Mucosa of descending colon (tissue), 3 donors: Measurements from ENCODE around the gene TMEM255B. TPM values are rescaled to one million over a fixed set of nuclear protein-coding genes. Genes with fewer than 3 reads are reported as not detected.

Source experiments
- ATAC-seq: fragments of 200-7000 bp; cut with Tn5 transposase; one replicate; pipeline ENCODE4 v1.9.1; 2020; ENCODE audit warnings: mild to moderate bottlenecking, moderate library complexity
- DNase-seq, 3 donors: peaks; one replicate each; pipeline ENCODE4 v3.0.0-alpha.2; 2020
- H3K36me3 ChIP-seq: fragments of 200-600 bp; one replicate; pipeline ENCODE4 v1.8.0; 2021; ENCODE audit warnings: low read depth, mild to moderate bottlenecking
- H3K4me1 ChIP-seq: fragments of 200-600 bp; one replicate; pipeline ENCODE4 v1.8.0; 2021; ENCODE audit warnings: low read depth, mild to moderate bottlenecking
- H3K4me3 ChIP-seq: fragments of 200-600 bp; one replicate; pipeline ENCODE4 v1.8.0; 2021; ENCODE audit warnings: mild to moderate bottlenecking
- H3K9me3 ChIP-seq: fragments of 200-600 bp; one replicate; pipeline ENCODE4 v1.8.0; 2021; ENCODE audit warnings: mild to moderate bottlenecking
- CTCF ChIP-seq: fragments of 200-600 bp; IDR thresholded peaks from one replicate; pipeline ENCODE4 v1.8.0; 2022; ENCODE audit warnings: antibody characterized with exemption, mild to moderate bottlenecking
- intact Hi-C, 2 donors: fragments of 100-400 bp; cut with DNase I in 1 of 2; cut with micrococcal nuclease in 1 of 2; formaldehyde crosslinking; loops; one replicate each; pipeline versions ENCODE4 v1.11.0 to v1.11.1; 2022; cut with DNase I, micrococcal nuclease
- total RNA-seq, 3 donors: library from RNA; stranded (reverse); fragmentation: NEBNext Ultra II Directional in 2 of 3; extraction: Animal tissue kit (Norgen Biotek cat#: 25700) in 2 of 3; gene quantifications; one replicate each; pipeline versions ENCODE4 v1.2.1 to v1.2.4, GENCODE V29; 2021 to 2023
- donor health status: DM: no; HTN: no; CAD: no; lungs with moderate emphysema.
- donor health status: DM: no; HTN: no; CAD: no.
- donor health status: DM: no; HTN: yes; CAD: no.

Gene TMEM255B
- total RNA-seq, 3 donors from 2014 or later: 2.9 to 6.6 (median 6.3) TPM

- Histone ChIP-seq H3K4me1 (peaks cover 32% of the 10 kb centered on the region), H3K9me3 (no peaks in the 10 kb centered on the region), H3K36me3 (no peaks in the 10 kb centered on the region), H3K4me3 (no peak overlapping the region)
- DNase-seq (peak in 1 of 3 donors; percentile 53), ATAC-seq (peak; percentile 37)
- TF ChIP-seq CTCF: no peak
- intact Hi-C loops: no loop called here
Observed at GRCh38 chr13:113840541-113841352, 81.7 kb downstream of the TMEM255B start.

DNA sequence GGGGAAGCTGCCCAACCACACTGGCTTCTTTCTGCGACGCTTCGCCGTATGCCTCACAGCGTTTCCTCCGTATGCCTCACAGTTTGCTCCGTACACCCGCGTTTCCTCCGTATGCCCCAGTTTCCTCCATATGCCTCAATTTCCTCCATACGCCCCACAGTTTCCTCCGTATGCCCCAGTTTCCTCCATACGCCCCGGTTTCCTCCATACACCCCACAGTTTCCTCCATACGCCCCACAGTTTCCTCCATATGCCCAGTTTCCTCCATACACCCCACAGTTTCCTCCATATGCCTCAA is 82.3 kb downstream of the TMEM255B start:
- TF ChIP-seq CTCF: no peak
- Histone ChIP-seq H3K4me3 (no peak overlapping the region), H3K4me1 (peaks cover 32% of the 10 kb centered on the region), H3K9me3 (no peaks in the 10 kb centered on the region), H3K36me3 (no peaks in the 10 kb centered on the region)
- ATAC-seq (no peak), DNase-seq (no peak)
- intact Hi-C loops: no loop called here

DNA sequence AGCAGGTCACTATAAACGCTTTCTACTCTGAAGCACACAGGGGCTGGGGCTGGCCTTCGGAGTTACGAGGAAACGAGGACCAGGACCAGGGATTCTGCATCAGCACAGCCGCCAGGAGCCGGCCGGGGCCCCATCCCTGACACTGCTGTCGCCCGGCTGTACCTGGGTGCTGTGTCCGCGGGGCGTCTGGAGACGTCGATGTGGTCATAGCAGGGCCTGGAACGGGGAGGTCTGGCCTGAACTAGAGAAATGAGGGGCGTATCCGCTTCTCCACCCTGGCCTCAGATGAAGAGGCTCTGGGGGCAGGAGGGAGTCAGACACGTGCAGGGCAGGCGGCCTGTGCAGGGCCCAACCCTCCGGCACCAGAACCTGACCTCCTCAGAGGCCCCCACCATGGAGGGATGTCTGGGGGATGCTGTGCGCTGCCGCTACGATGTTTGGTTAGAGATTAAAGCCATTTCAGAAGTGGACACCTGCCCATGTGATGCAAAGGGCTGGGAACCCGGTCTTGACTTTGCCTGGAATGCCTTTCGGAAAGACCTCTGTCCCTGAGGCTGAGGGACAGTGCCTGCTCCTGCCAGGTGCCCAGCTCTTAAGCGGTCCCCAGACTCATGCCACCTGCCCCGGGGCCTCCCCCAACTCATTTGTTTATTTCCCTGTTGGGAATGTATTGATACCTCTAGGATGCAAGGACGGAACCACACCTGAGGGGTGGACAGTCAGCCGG is 83.5 kb downstream of the TMEM255B start:
- intact Hi-C loops: no loop called here
- no peak for TF ChIP-seq CTCF
- Histone ChIP-seq H3K9me3 (no peaks in the 10 kb centered on the region), H3K36me3 (no peaks in the 10 kb centered on the region), H3K4me3 (no peak overlapping the region), H3K4me1 (peaks cover 29% of the 10 kb centered on the region)
- ATAC-seq: no peak
- peak in 2 of 3 donors; percentile 32 to 56 for DNase-seq

DNA sequence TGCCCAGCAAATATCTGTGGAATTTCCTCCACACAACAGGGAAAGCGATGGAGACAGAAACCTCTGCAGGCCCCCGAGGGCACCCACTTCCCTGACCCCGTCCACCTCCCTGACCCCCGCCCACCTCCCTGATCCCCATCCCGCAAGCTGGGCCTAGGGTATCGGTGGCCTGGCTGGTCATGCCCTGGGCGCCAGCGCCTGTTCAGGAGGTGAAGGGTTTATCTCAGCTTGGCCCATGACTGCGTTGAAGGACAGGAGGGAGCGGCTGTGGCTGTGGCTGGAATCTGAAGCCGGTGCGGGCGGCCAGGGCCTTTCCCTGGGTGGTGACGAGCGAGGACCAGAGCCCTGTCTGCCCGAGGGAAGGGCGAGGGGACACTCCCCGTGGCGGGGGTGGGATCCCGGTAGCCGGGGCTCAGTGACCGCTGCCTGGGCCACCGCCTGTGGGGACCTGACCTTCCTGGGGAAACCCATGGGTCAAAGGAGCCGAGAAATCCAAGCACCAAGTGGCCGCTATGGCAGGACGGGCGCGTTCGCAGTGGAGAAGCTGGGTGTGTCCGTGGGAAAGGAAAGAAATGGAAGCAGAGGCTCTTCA is 84.1 kb downstream of the TMEM255B start:
- no peak for TF ChIP-seq CTCF
- DNase-seq (peak in 2 of 3 donors; percentile 31 to 49), ATAC-seq (no peak)
- intact Hi-C loops: no loop called here
- H3K36me3 ChIP-seq: no peaks in the 10 kb centered on the region
- no peak overlapping the region for H3K4me3 ChIP-seq
- H3K4me1 ChIP-seq: peaks cover 22% of the 10 kb centered on the region
- H3K9me3 ChIP-seq: no peaks in the 10 kb centered on the region

GRCh38 chr13:113843864-113844556 is 85.0 kb downstream of the TMEM255B start:
- intact Hi-C loops: no loop called here
- DNase-seq: peak in 2 of 3 donors; percentile 15 to 41
- TF ChIP-seq CTCF: no peak
- no peaks in the 10 kb centered on the region for H3K36me3 ChIP-seq
- H3K4me3 ChIP-seq: no peak overlapping the region
- peaks cover 23% of the 10 kb centered on the region for H3K4me1 ChIP-seq
- H3K9me3 ChIP-seq: no peaks in the 10 kb centered on the region
- ATAC-seq: no peak
